Effector memory CD8-positive, alpha-beta T cell (primary cell): Measurements from ENCODE around the gene VRK1.
A peak's percentile ranks its signal among the peaks of the same experiment; 100 is the strongest.

Experiments used
- ATAC-seq: fragments of 150-1000 bp; cut with Tn5 transposase; replicated peaks from 2 replicates; pipeline ENCODE4 v1.10.0; 2021; ENCODE audit warnings: mild to moderate bottlenecking, moderate library complexity
- DNase-seq, 3 experiments: peaks; one replicate each; pipeline ENCODE4 v3.0.0; 2021
- H3K27ac Mint-ChIP-seq, 2 donors: one replicate each; pipeline ENCODE4 v1.8.0; 2022; ENCODE audit warnings: mild to moderate bottlenecking in 2 of 2, mixed read lengths in 2 of 2, moderate library complexity in 2 of 2
- H3K27me3 Mint-ChIP-seq, 2 donors: one replicate each; pipeline ENCODE4 v1.8.0; 2022; ENCODE audit warnings: mixed read lengths in 2 of 2
- H3K36me3 Mint-ChIP-seq: one replicate; pipeline ENCODE4 v1.8.0; 2022; ENCODE audit warnings: mild to moderate bottlenecking, moderate library complexity, mixed read lengths; ENCODE audit not compliant: insufficient read depth
- H3K4me1 Mint-ChIP-seq, 2 donors: one replicate each; pipeline ENCODE4 v1.8.0; 2022; ENCODE audit warnings: low read depth in 2 of 2, mixed read lengths in 2 of 2
- H3K4me3 Mint-ChIP-seq, 2 donors: one replicate each; pipeline ENCODE4 v1.8.0; 2022; ENCODE audit warnings: mild to moderate bottlenecking in 2 of 2, mixed read lengths in 2 of 2, moderate library complexity in 2 of 2
- H3K9me3 Mint-ChIP-seq, 2 donors: one replicate each; pipeline ENCODE4 v1.8.0; 2022; ENCODE audit warnings: mixed read lengths in 2 of 2

The VRK1 gene

GRCh38 chr14:96888593-96888992 is 91.4 kb downstream of the VRK1 start:
- no peak for ATAC-seq
- no peak overlapping the region for H3K27ac Mint-ChIP-seq

GRCh38 chr14:96889091-96889490 is 91.9 kb downstream of the VRK1 start:
- Mint-ChIP-seq H3K4me1 (peaks cover 2 to 4% of the 10 kb centered on the region in 2 donors), H3K27ac (no peak overlapping the region), H3K9me3 (no peaks in the 10 kb centered on the region), H3K4me3 (no peak overlapping the region), H3K27me3 (no peaks in the 10 kb centered on the region), H3K36me3 (no peaks in the 10 kb centered on the region)
- no peak for ATAC-seq
- DNase-seq: no peak

More at GRCh38 chr14:96888593-96888992, 91.4 kb downstream of the VRK1 start:
- no peak for DNase-seq
- Mint-ChIP-seq H3K36me3 (no peaks in the 10 kb centered on the region), H3K4me1 (no peaks in the 10 kb centered on the region), H3K4me3 (no peak overlapping the region), H3K27me3 (no peaks in the 10 kb centered on the region), H3K9me3 (no peaks in the 10 kb centered on the region)

GRCh38 chr14:96893966-96894622 is 96.9 kb downstream of the VRK1 start:
- no peaks in the 10 kb centered on the region for H3K36me3 Mint-ChIP-seq
- H3K4me3 Mint-ChIP-seq: no peak overlapping the region
- DNase-seq: no peak
- H3K4me1 Mint-ChIP-seq: peaks cover 2 to 4% of the 10 kb centered on the region in 2 donors
- H3K27ac Mint-ChIP-seq: peak overlapping the region in 1 of 2 donors; percentile 85
- no peak for ATAC-seq
- H3K27me3 Mint-ChIP-seq: no peaks in the 10 kb centered on the region
- H3K9me3 Mint-ChIP-seq: no peaks in the 10 kb centered on the region

GRCh38 chr14:96894966-96895365 is 97.8 kb downstream of the VRK1 start:
- Mint-ChIP-seq H3K4me3 (no peak overlapping the region), H3K9me3 (no peaks in the 10 kb centered on the region), H3K27ac (no peak overlapping the region), H3K4me1 (peaks cover 2 to 4% of the 10 kb centered on the region in 2 donors), H3K36me3 (no peaks in the 10 kb centered on the region), H3K27me3 (no peaks in the 10 kb centered on the region)
- ATAC-seq (no peak), DNase-seq (no peak)

GRCh38 chr14:96895658-96896271 is 98.6 kb downstream of the VRK1 start:
- ATAC-seq (no peak), DNase-seq (no peak)
- Mint-ChIP-seq H3K9me3 (no peaks in the 10 kb centered on the region), H3K27ac (no peak overlapping the region), H3K27me3 (no peaks in the 10 kb centered on the region), H3K4me3 (no peak overlapping the region), H3K4me1 (peaks cover 2 to 4% of the 10 kb centered on the region in 2 donors), H3K36me3 (no peaks in the 10 kb centered on the region)

GRCh38 chr14:96897184-96897583 is 100.0 kb downstream of the VRK1 start:
- Mint-ChIP-seq H3K36me3 (no peaks in the 10 kb centered on the region), H3K9me3 (no peaks in the 10 kb centered on the region)
- ATAC-seq: no peak

GRCh38 chr14:96901227-96901626 is 104.0 kb downstream of the VRK1 start:
- Mint-ChIP-seq H3K4me1 (no peaks in the 10 kb centered on the region), H3K4me3 (no peak overlapping the region), H3K27me3 (no peaks in the 10 kb centered on the region), H3K36me3 (no peaks in the 10 kb centered on the region), H3K9me3 (no peaks in the 10 kb centered on the region), H3K27ac (no peak overlapping the region)
- DNase-seq (no peak), ATAC-seq (no peak)

More at GRCh38 chr14:96897184-96897583, 100.0 kb downstream of the VRK1 start:
- Mint-ChIP-seq H3K4me3 (no peak overlapping the region), H3K4me1 (peaks cover 2 to 4% of the 10 kb centered on the region in 2 donors), H3K27ac (no peak overlapping the region), H3K27me3 (no peaks in the 10 kb centered on the region)
- DNase-seq: no peak

GRCh38 chr14:96902004-96902403 is 104.8 kb downstream of the VRK1 start:
- no peaks in the 10 kb centered on the region for H3K36me3 Mint-ChIP-seq
- H3K27ac Mint-ChIP-seq: no peak overlapping the region
- ATAC-seq: no peak
- no peak overlapping the region for H3K4me3 Mint-ChIP-seq
- H3K4me1 Mint-ChIP-seq: no peaks in the 10 kb centered on the region
- H3K27me3 Mint-ChIP-seq: no peaks in the 10 kb centered on the region
- DNase-seq: no peak
- H3K9me3 Mint-ChIP-seq: no peaks in the 10 kb centered on the region

GRCh38 chr14:96903444-96904023 is 106.4 kb downstream of the VRK1 start:
- no peak overlapping the region for H3K27ac Mint-ChIP-seq
- no peak for DNase-seq
- H3K4me3 Mint-ChIP-seq: no peak overlapping the region
- H3K4me1 Mint-ChIP-seq: no peaks in the 10 kb centered on the region
- no peaks in the 10 kb centered on the region for H3K27me3 Mint-ChIP-seq
- no peaks in the 10 kb centered on the region for H3K9me3 Mint-ChIP-seq
- H3K36me3 Mint-ChIP-seq: no peaks in the 10 kb centered on the region
- ATAC-seq: no peak

GRCh38 chr14:96904201-96904600 is 107.0 kb downstream of the VRK1 start:
- H3K4me3 Mint-ChIP-seq: no peak overlapping the region
- DNase-seq: no peak
- no peak for ATAC-seq
- H3K27ac Mint-ChIP-seq: no peak overlapping the region
- no peaks in the 10 kb centered on the region for H3K27me3 Mint-ChIP-seq
- no peaks in the 10 kb centered on the region for H3K4me1 Mint-ChIP-seq
- no peaks in the 10 kb centered on the region for H3K36me3 Mint-ChIP-seq
- no peaks in the 10 kb centered on the region for H3K9me3 Mint-ChIP-seq

- ATAC-seq: no peak
- Mint-ChIP-seq H3K27ac (no peak overlapping the region), H3K36me3 (no peaks in the 10 kb centered on the region), H3K4me1 (no peaks in the 10 kb centered on the region), H3K27me3 (no peaks in the 10 kb centered on the region), H3K9me3 (peaks cover 2 to 4% of the 10 kb centered on the region in 2 donors), H3K4me3 (no peak overlapping the region)
- DNase-seq: no peak
Observed at GRCh38 chr14:96905065-96905464, 107.9 kb downstream of the VRK1 start.

- no peaks in the 10 kb centered on the region for H3K27me3 Mint-ChIP-seq
- H3K4me1 Mint-ChIP-seq: peaks cover 0 to 3% of the 10 kb centered on the region in 2 donors
- no peak overlapping the region for H3K4me3 Mint-ChIP-seq
- H3K27ac Mint-ChIP-seq: no peak overlapping the region
- no peaks in the 10 kb centered on the region for H3K36me3 Mint-ChIP-seq
- ATAC-seq (no peak), DNase-seq (no peak)
- H3K9me3 Mint-ChIP-seq: peaks cover 3 to 7% of the 10 kb centered on the region in 2 donors
Observed at GRCh38 chr14:96905825-96906224, 108.6 kb downstream of the VRK1 start.

- DNase-seq (no peak), ATAC-seq (no peak)
- H3K27ac Mint-ChIP-seq: no peak overlapping the region
- no peak overlapping the region for H3K4me3 Mint-ChIP-seq
- H3K36me3 Mint-ChIP-seq: no peaks in the 10 kb centered on the region
- peaks cover 0 to 3% of the 10 kb centered on the region in 2 donors for H3K4me1 Mint-ChIP-seq
- peaks cover 3 to 7% of the 10 kb centered on the region in 2 donors for H3K9me3 Mint-ChIP-seq
- no peaks in the 10 kb centered on the region for H3K27me3 Mint-ChIP-seq
Observed at GRCh38 chr14:96906434-96906833, 109.3 kb downstream of the VRK1 start.

GRCh38 chr14:96909841-96910364 is 112.7 kb downstream of the VRK1 start:
- DNase-seq (no peak), ATAC-seq (no peak)
- H3K27me3 Mint-ChIP-seq: no peaks in the 10 kb centered on the region
- peaks cover 0 to 7% of the 10 kb centered on the region in 2 donors for H3K4me1 Mint-ChIP-seq
- H3K27ac Mint-ChIP-seq: no peak overlapping the region
- H3K9me3 Mint-ChIP-seq: peaks cover 3 to 7% of the 10 kb centered on the region in 2 donors
- no peak overlapping the region for H3K4me3 Mint-ChIP-seq
- no peaks in the 10 kb centered on the region for H3K36me3 Mint-ChIP-seq
